A549 (cell line): Measurements from ENCODE around the gene PNMA6F. TPM values are rescaled to one million over a fixed set of nuclear protein-coding genes. Genes with fewer than 3 reads are reported as not detected.

ENCODE experiments used
- ATAC-seq, 2 experiments: fragments of 200-7000 bp in 1 of 2; fragments of >200 bp in 1 of 2; cut with Nextera tagmentation in 1 of 2; cut with Tn5 transposase in 1 of 2; 3 replicates each; pipeline versions ENCODE4 v1.8.0 to v1.9.1; 2018 to 2020; ENCODE audit warnings: mild to moderate bottlenecking in 1 of 2, moderate library complexity in 1 of 2
- CTCF ChIA-PET: fragments of 300-600 bp; sonication (Branson Sonifier 250); formaldehyde crosslinking; extraction: SDS; loops from one replicate; lab custom pipeline; 2021; ENCODE audit warnings: antibody characterized with exemption, inconsistent platforms; lab: Yijun Ruan, JAX
- POLR2A ChIA-PET: fragments of 350-600 bp; formaldehyde crosslinking; extraction: SDS; loops from one replicate; lab custom pipeline; 2021; ENCODE audit warnings: antibody characterized with exemption, inconsistent platforms; lab: Yijun Ruan, JAX
- DNase-seq, 2 experiments: peaks; one replicate each; pipeline versions ENCODE4 v3.0.0 to v3.0.0-alpha.2; 2011 to 2016; ENCODE audit warnings: low read depth in 1 of 2, low spot score in 1 of 2
- FAIRE-seq: peaks from 2 replicates; lab custom pipeline; 2011; peaks lifted over from hg19 to GRCh38; lab: Jason Lieb, UNC
- H3K27ac ChIP-seq, 2 experiments: fragments of >200 bp; sonication (Bioruptor Twin); formaldehyde crosslinking; 3 replicates each; pipeline ENCODE4 v1.5.1; 2016 to 2017
- H3K4me1 ChIP-seq: fragments of >200 bp; sonication (Bioruptor Twin); formaldehyde crosslinking; 3 replicates; pipeline ENCODE4 v1.6.1; 2016
- H3K4me2 ChIP-seq: fragments of >200 bp; sonication (Bioruptor Twin); formaldehyde crosslinking; 3 replicates; pipeline ENCODE4 v1.6.1; 2016
- H3K4me3 ChIP-seq: fragments of >200 bp; sonication (Bioruptor Twin); formaldehyde crosslinking; 3 replicates; pipeline ENCODE4 v1.5.1; 2016
- H3K9me3 ChIP-seq: fragments of >200 bp; sonication (Bioruptor Twin); formaldehyde crosslinking; 3 replicates; pipeline ENCODE4 v1.6.1; 2016
- CHD2 ChIP-seq: fragments of 150-350 bp; IDR thresholded peaks from 2 replicates; pipeline ENCODE4 v1.6.1; 2014; ENCODE audit warnings: low read length; ENCODE audit not compliant: partially characterized antibody
- ESRRA ChIP-seq: fragments of 150-350 bp; IDR thresholded peaks from 2 replicates; pipeline ENCODE4 v1.6.1; 2014; ENCODE audit warnings: mild to moderate bottlenecking, low read length, borderline replicate concordance
- FOSL2 ChIP-seq, 2 experiments: fragments of 450-650 bp in 1 of 2; fragments of >200 bp in 1 of 2; sonication (Bioruptor Twin) in 1 of 2; formaldehyde crosslinking; IDR thresholded peaks; 2 replicates each; pipeline versions ENCODE4 v1.5.0 to v1.6.1; 2016 to 2020; ENCODE audit warnings: mild to moderate bottlenecking in 1 of 2, moderate library complexity in 1 of 2
- HOXA7 ChIP-seq: fragments of 250-450 bp; sonication (Bioruptor Pico); IDR thresholded peaks from 2 replicates; pipeline ENCODE4 v1.5.0; 2020; ENCODE audit warnings: mild to moderate bottlenecking, moderate library complexity
- KDM5A ChIP-seq: fragments of 200-600 bp; sonication (generic); IDR thresholded peaks from 2 replicates; pipeline ENCODE4 v1.6.1; 2016; ENCODE audit warnings: antibody characterized with exemption, mild to moderate bottlenecking
- MYC ChIP-seq: IDR thresholded peaks from 2 replicates; pipeline ENCODE4 v1.6.1; 2012; ENCODE audit warnings: mild to moderate bottlenecking, inconsistent platforms, low read length, improper control_type of control experiment, borderline replicate concordance
- PHF8 ChIP-seq: fragments of 200-600 bp; sonication (generic); IDR thresholded peaks from 2 replicates; pipeline ENCODE4 v1.6.1; 2016; ENCODE audit warnings: low read depth, mild to moderate bottlenecking, antibody characterized with exemption, moderate library complexity, borderline replicate concordance
- POLR2A ChIP-seq: IDR thresholded peaks from 2 replicates; pipeline ENCODE4 v1.6.1; 2012; ENCODE audit warnings: mild to moderate bottlenecking, low read length
- RARB ChIP-seq: fragments of 250-450 bp; sonication (Bioruptor Pico); IDR thresholded peaks from 2 replicates; pipeline ENCODE4 v1.8.0; 2021; ENCODE audit warnings: mild to moderate bottlenecking, moderate library complexity
- TP53 ChIP-seq: fragments of 250-450 bp; sonication (Bioruptor Pico); IDR thresholded peaks from 2 replicates; pipeline ENCODE4 v1.5.0; 2021; ENCODE audit warnings: mild to moderate bottlenecking, moderate library complexity
- WGBS: methylation state at CpG from one replicate; pipeline ENCODE4 v1.1.6; 2017; ENCODE audit errors: missing lambda C conversion rate; 5-methylcytosine and 5-hydroxymethylcytosine counted together
- polyA plus RNA-seq, 4 experiments: library from polyadenylated mRNA; depleted of rRNA in 3 of 4; stranded (reverse); fragments of >200 nt; fragmentation: RNase III in 1 of 4; extraction: RNeasy Plus Mini Kit Qiagen cat#74134 plus additional on column Dnase treatment in 1 of 4; gene quantifications; 2 replicates in 3 of 4; 3 replicates in 1 of 4; pipeline ENCODE4 v1.2.3, GENCODE V29; 2011 to 2017
- TF ChIP-seq, protein P1 (sequence below): fragments of 250-450 bp; sonication (Bioruptor Pico); IDR thresholded peaks from 2 replicates; pipeline ENCODE4 v1.5.0; 2020; ENCODE audit warnings: low read depth, mild to moderate bottlenecking, moderate library complexity
- TF ChIP-seq, protein P2 (sequence below): IDR thresholded peaks from 2 replicates; pipeline ENCODE4 v1.6.1; 2012

PNMA6F gene
- polyA plus RNA-seq, 2 of the 4 experiments (the other 2 are of a cell fraction): not detected

DNA sequence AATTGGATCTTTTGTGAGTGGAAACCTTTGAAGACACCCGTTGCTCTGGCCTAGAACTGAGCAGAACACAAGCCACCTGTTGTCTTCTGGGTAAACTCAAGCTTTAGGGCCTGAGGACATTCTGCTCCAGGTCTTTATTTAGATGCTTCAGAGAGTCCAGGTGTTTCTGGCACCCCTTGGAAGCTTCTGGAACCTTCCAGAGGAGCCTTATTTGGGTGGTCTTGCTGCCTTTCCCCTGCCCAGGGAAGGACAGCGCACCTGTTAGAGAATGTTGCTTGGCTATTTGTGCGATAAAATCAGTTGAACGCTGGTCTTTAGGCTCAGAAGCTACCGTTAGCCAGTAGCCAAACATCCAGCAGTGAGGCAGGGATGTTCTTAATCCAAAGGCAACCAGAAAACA, 15.4 kb upstream of the PNMA6F start:
- no peaks in the 10 kb centered on the region for H3K9me3 ChIP-seq
- peaks cover 5% of the 10 kb centered on the region; the same call in 2 of the 3 replicates for H3K4me1 ChIP-seq
- no peak for FAIRE-seq
- ChIA-PET POLR2A (no interaction called here), CTCF (interaction anchor here (1.2 kb wide), 1 partner anchor 395 kb away, joined by 3 read pairs; no protein-coding TSS in a partner anchor)
- H3K4me3 ChIP-seq: no peak overlapping the region
- no peak for DNase-seq
- ATAC-seq: no peak
- 94% methylated on average over 4 of the region's 5 CpGs for WGBS
- no peak overlapping the region for H3K4me2 ChIP-seq
- TF ChIP-seq CHD2 (no peak), MYC (no peak)
- TF ChIP-seq, protein P1, sequence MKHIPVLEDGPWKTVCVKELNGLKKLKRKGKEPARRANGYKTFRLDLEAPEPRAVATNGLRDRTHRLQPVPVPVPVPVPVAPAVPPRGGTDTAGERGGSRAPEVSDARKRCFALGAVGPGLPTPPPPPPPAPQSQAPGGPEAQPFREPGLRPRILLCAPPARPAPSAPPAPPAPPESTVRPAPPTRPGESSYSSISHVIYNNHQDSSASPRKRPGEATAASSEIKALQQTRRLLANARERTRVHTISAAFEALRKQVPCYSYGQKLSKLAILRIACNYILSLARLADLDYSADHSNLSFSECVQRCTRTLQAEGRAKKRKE (CRISPR knock-in tag): no peak
- TF ChIP-seq, all 56 proteins: peak for 0
- no peak overlapping the region for H3K27ac ChIP-seq

DNA sequence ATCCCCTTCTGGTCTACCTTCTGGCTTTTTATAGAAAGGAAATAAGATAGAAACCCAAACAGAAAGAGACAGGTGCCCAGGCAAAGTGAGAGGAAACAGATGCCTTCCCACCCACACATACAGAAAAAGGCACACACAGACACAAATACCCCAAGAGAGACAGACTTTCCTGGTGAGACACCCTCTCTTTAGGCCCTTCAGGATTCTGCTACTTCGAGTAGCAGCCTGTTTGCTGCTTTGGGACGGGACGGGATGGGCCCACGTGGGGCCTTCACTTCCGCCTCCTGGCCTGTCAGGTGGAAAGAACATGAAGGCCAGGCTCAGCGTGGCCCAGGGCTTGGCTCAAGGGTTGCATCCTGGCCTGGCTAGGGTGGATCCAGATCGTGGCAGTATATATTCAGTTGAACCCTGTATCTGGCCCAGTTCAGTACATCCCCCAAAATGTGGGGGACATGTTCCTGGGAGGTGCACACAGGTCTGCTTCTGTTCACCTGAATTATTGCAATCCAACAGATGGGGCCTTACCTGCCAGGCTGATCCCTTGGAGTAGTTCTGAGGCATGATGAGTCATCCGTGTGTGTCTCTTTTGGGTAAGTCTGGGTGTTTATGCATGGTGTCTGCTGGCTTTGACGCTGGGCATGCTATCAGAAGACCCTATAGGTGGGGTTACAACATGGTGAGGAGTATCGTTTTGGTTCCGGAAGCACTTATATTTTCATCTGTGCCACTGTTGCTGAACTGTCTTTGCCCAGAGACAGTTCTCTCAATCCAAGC, 14.7 kb upstream of the PNMA6F start:
- Histone ChIP-seq H3K27ac (no peak overlapping the region), H3K4me2 (no peak overlapping the region), H3K4me3 (no peak overlapping the region), H3K4me1 (peaks cover 5% of the 10 kb centered on the region; the same call in 2 of the 3 replicates), H3K9me3 (no peaks in the 10 kb centered on the region)
- TF ChIP-seq FOSL2 (IDR thresholded peaks at IDR 0.05): no peak
- peak; percentile 11; the same call in 1 of the 2 replicates for TF ChIP-seq FOSL2 (CRISPR knock-in tag; IDR thresholded peaks at IDR 0.05)
- TF ChIP-seq KDM5A: no peak
- no peak for TF ChIP-seq HOXA7 (CRISPR knock-in tag)
- TF ChIP-seq RARB (CRISPR knock-in tag): no peak
- TF ChIP-seq ESRRA: no peak
- ChIA-PET CTCF (interaction anchor here (1.2 kb wide), 1 partner anchor 394 kb away, joined by 3 read pairs; no protein-coding TSS in a partner anchor), POLR2A (no interaction called here)
- DNase-seq (no peak), FAIRE-seq (no peak), ATAC-seq (no peak)
- 78% methylated on average over 11 of the region's 11 CpGs for WGBS

DNA sequence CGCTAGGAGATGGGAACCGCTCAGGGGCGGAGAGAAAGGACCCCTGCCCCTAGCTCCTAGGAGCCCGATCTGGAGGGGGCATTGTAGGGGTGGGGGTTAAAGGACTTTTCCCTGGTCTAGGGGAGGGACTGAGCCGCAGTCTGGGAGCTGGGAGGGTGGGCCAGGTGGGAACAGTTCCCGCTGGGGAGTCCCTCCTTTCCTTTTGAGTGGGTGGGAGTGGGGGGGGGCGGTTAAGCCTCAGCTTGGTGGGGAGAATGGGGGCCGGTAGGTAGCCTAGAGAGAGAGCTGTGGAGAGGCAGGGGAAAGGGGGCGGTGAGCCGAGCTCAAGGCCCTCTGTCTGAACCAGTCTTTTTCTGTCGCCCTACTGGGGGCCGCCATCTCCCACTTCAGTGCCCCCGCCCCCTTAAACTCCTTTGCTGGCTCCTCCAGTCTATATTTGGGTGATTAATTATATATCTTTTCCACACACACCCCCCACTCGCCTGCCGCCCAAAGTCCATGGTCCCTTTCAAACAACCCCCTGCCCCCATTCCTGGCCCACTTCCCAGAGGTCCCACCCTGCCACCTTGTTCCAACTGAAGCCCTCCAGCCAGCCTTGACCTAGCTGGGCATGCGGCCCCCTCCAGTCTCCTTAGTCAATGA, 13.2 kb upstream of the PNMA6F start:
- 75% methylated on average over 11 of the region's 16 CpGs for WGBS
- peak overlapping the region; percentile 80 for H3K4me2 ChIP-seq
- ATAC-seq (no peak; a peak in 1 of 6 replicates), DNase-seq (no peak)
- no peak for TF ChIP-seq TP53
- TF ChIP-seq, all 56 proteins: peak for 0
- no peaks in the 10 kb centered on the region for H3K9me3 ChIP-seq
- peaks cover 5% of the 10 kb centered on the region; the same call in 2 of the 3 replicates for H3K4me1 ChIP-seq
- FAIRE-seq: no peak
- H3K27ac ChIP-seq: peak overlapping the region; percentile 62 to 96
- ChIA-PET CTCF (interaction anchor here (0.5 kb wide), 1 partner anchor 206 kb away, joined by 3 read pairs; no protein-coding TSS in a partner anchor), POLR2A (interaction anchor here (1.0 kb wide), 1 partner anchor 10 kb away, joined by 3 read pairs; no protein-coding TSS in a partner anchor)
- peak overlapping the region; percentile 91 for H3K4me3 ChIP-seq

DNA sequence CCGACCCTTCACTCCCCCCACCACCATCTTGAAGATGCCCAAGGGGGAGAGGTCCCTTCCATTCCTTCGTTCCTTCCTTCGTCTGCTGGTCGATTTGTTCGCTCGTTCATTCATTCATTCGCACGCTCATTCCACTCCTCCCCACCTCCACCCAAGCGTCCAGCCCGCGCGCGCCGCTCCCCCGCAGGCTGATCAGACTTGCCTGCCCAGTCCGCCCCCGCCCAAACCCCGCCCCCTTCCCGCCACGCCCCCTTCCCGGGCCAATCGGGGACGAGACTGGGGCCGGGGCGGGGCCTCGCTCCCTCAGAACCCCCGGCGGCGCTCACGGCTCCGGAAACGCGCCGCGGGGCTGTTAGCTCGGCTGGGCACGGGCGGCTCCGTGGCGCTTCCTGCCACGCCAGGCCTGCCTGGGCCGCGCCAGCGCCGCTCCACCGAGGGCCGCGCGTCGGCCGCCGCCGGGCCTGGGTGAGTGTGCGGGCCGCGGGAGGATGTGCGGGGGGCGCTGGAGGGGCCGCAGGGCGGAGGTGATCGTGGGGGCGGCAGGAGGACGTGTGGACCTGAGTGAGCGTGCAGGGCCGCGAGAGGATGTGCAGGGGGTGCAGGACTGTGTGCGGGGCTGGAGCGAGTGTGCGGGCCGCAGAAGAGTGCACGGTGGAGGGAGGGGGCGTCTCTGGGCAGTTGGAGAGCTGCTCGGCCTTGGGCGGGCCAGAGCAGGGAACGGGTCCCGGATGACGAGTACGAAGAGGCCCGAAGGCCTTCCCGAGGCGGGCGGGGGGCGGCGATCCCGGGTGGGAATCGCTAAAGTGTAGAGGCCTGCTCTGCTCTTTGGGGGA, 12.5 kb upstream of the PNMA6F start, which contains the start of gene ZNF275:
TSS of gene ZNF275 (plus strand) at position 333 of the 833 bp plus-strand sequence. CDS start 2,527 bp downstream, outside the sequence.
- FAIRE-seq (no peak), DNase-seq (peak; percentile 55 to 65), ATAC-seq (peak; percentile 96 to 97)
- TF ChIP-seq POLR2A (peak; percentile 56), PHF8 (peak; percentile 68; the same call in 1 of the 2 replicates)
- TF ChIP-seq, protein P2, sequence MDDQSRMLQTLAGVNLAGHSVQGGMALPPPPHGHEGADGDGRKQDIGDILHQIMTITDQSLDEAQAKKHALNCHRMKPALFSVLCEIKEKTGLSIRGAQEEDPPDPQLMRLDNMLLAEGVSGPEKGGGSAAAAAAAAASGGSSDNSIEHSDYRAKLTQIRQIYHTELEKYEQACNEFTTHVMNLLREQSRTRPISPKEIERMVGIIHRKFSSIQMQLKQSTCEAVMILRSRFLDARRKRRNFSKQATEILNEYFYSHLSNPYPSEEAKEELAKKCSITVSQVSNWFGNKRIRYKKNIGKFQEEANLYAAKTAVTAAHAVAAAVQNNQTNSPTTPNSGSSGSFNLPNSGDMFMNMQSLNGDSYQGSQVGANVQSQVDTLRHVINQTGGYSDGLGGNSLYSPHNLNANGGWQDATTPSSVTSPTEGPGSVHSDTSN: no peak
- H3K4me3 ChIP-seq: peak within 1 kb of the TSS; percentile 91
- peak within 1 kb of the TSS; percentile 62 to 96 for H3K27ac ChIP-seq
- 2% methylated on average over 5 of the region's 86 CpGs for WGBS
- peaks cover 5% of the 10 kb centered on the region; the same call in 2 of the 3 replicates for H3K4me1 ChIP-seq
- POLR2A ChIA-PET: interaction anchor here (1.0 kb wide), 1 partner anchor 10 kb away, joined by 3 read pairs; no protein-coding TSS in a partner anchor
- H3K4me2 ChIP-seq: peak within 1 kb of the TSS; percentile 80
- CTCF ChIA-PET: interaction anchor here (0.5 kb wide), 1 partner anchor 206 kb away, joined by 3 read pairs; no protein-coding TSS in a partner anchor
- H3K9me3 ChIP-seq: no peaks in the 10 kb centered on the region
